Lower leg skin (tissue), 4 donors: Measurements from ENCODE around the gene PTPRN2. TPM values are rescaled to one million over a fixed set of nuclear protein-coding genes. Genes with fewer than 3 reads are reported as not detected.
A peak's percentile ranks its signal among the peaks of the same experiment; 100 is the strongest.

Experiments used
- DNase-seq, 2 donors: peaks; one replicate each; pipeline ENCODE4 v3.0.0-alpha.2; 2019; ENCODE audit warnings: low spot score in 2 of 2
- H3K4me3 ChIP-seq: fragments of 200-600 bp; sonication (generic); 2 replicates; pipeline ENCODE4 v1.5.1; 2017; ENCODE audit warnings: mild to moderate bottlenecking, low read depth; ENCODE audit not compliant: poor library complexity, severe bottlenecking
- CTCF ChIP-seq, 3 donors: fragments of 450-650 bp; IDR thresholded peaks; one replicate each; pipeline ENCODE4 v1.5.1; 2016; ENCODE audit warnings: antibody characterized with exemption in 3 of 3, mild to moderate bottlenecking in 3 of 3, moderate library complexity in 2 of 3
- POLR2A ChIP-seq, 2 donors: fragments of 450-650 bp; IDR thresholded peaks; one replicate each; pipeline ENCODE4 v1.6.1; 2016 to 2017; ENCODE audit warnings: antibody characterized with exemption in 2 of 2, mild to moderate bottlenecking in 1 of 2, moderate library complexity in 1 of 2
- WGBS, 2 donors: methylation state at CpG; one replicate each; pipeline ENCODE4 v1.1.5; 2018; 5-methylcytosine and 5-hydroxymethylcytosine counted together
- intact Hi-C: fragments of 100-400 bp; cut with DNase I; formaldehyde crosslinking; loops from one replicate; pipeline ENCODE4 v1.15.0; 2023; ENCODE audit warnings: low total_unique reads
- total RNA-seq, 4 donors: library from RNA; depleted of rRNA; stranded (reverse); fragments of >200 nt; gene quantifications; one replicate each; pipeline ENCODE4 v1.1.0, GENCODE V29; 2016

Gene PTPRN2
- total RNA-seq, 4 donors from 2014 or later: 0.11 to 1.6 (median 0.92) TPM

- H3K4me3 ChIP-seq: no peak overlapping the region
- TF ChIP-seq POLR2A (IDR thresholded peaks at IDR 0.05): no peak
- TF ChIP-seq CTCF (IDR thresholded peaks at IDR 0.05): no peak
- WGBS, 2 donors: 16 to 18% methylated on average over 20 of the region's 20 CpGs
- DNase-seq: peak in 1 of 2 donors; percentile 65
- intact Hi-C loops: no loop called here
Measured at GRCh38 chr7:157683747-157684156, 903.9 kb downstream of the PTPRN2 start.

GRCh38 chr7:157682946-157683746, 904.5 kb downstream of the PTPRN2 start:
- intact Hi-C loops: no loop called here
- H3K4me3 ChIP-seq: no peak overlapping the region
- 22 to 29% methylated on average over 21 of the region's 21 CpGs for WGBS, 2 donors
- DNase-seq: peak in 1 of 2 donors; percentile 58
- TF ChIP-seq CTCF (IDR thresholded peaks at IDR 0.05): no peak
- TF ChIP-seq POLR2A (IDR thresholded peaks at IDR 0.05): no peak

GRCh38 chr7:157682064-157682945, 905.3 kb downstream of the PTPRN2 start:
- intact Hi-C loops: no loop called here
- peak in 1 of 2 donors; percentile 29 for DNase-seq
- WGBS, 2 donors: 54 to 66% methylated on average over 28 of the region's 28 CpGs
- TF ChIP-seq POLR2A (IDR thresholded peaks at IDR 0.05): no peak
- TF ChIP-seq CTCF (IDR thresholded peaks at IDR 0.05): no peak
- no peak overlapping the region for H3K4me3 ChIP-seq

- no peak overlapping the region for H3K4me3 ChIP-seq
- WGBS, 2 donors: 52 to 53% methylated on average over 8 to 9 of the region's 9 CpGs
- DNase-seq: peak in 1 of 2 donors; percentile 29
- TF ChIP-seq CTCF (IDR thresholded peaks at IDR 0.05) (no peak), POLR2A (IDR thresholded peaks at IDR 0.05) (no peak)
- intact Hi-C loops: no loop called here
Measured at GRCh38 chr7:157679607-157680006, 908.0 kb downstream of the PTPRN2 start.

- peak in 1 of 2 donors; percentile 48 for DNase-seq
- H3K4me3 ChIP-seq: no peak overlapping the region
- no peak for TF ChIP-seq CTCF (IDR thresholded peaks at IDR 0.05)
- TF ChIP-seq POLR2A (IDR thresholded peaks at IDR 0.05): no peak
- WGBS, 2 donors: 27 to 33% methylated on average over 9 of the region's 9 CpGs
- intact Hi-C loops: no loop called here
Measured at GRCh38 chr7:157678501-157678900, 909.1 kb downstream of the PTPRN2 start.
